CD4-positive, alpha-beta T cell treated with Interleukin-12 subunit alpha and Interleukin-12 subunit beta, for 1 hour (primary cell): Measurements from ENCODE around the gene MGAT5.

Source experiments
- DNase-seq: peaks from one replicate; pipeline ENCODE4 v3.0.0-alpha.2; 2020

The MGAT5 gene

DNA sequence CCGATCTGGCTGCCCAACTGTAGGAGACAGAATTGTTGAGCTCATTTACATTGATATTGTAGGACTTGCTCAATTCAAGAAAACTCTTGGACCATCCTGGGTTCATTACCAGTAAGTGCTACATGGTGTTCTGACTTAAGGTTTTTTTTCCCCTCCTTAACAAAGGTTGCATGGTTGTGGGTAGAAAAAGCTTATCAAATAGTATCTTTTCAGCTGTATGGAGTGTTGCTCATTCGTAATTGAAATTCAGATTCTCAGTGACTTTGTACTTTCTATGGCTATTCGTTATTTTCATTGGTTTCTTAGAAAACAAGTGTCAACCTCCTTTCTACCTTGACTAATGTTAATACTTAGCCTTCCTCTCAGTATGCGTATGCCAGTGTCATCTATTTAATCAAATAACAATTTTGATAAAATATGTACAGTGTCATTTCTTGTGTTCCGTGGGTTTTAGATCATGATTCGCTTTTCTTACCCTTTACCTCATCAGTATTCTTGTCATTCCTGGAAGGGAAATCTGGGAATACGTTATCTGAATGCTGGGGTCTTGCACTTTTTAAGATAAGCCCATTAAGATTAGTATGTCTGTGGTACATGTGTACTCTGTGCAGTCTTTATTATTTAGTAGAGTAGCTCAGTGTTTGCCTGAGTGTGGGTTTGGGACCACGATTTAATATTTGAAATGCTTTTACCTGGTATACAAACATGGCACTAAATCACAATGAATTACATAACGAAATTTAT lies 91.3 kb downstream of the MGAT5 start:
- no peak for DNase-seq

DNA sequence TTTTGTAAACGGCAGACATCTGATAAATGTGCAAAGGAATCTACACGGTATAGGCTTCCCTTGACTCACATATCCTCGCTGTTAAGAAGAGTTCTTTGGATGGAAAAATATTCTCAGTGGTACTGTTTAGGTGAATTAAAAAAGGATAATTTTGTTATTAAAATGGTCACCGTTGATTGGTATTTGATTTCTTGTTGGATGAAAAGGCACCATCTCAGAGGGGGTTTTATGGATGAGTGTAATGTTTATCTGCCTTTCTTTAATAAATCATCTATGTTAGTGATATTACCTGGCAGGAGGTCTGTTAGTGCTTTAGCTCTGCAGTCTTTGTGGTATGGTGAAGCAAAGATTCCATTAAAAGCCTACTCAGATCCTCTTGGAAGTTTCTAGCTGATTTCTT lies 92.3 kb downstream of the MGAT5 start:
- no peak for DNase-seq

DNA sequence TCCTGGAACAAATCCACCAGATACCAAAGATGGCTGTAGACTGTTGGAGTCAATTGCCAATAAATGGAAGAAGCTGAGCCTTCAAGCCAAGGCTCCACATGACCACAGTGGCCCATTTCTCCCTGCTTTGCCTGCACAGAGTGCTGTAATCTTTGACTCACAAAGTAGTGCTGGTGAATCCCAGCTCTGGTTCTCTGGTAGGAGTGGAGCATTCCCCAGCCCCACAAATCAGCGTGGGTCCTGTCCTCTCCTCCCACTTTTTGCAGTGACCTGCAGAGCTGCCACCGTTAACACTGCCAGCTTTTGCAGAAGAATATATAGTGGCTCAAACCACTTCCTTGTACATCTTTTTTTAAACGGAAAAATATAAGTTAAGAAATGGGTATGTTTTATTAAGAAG lies 93.9 kb downstream of the MGAT5 start:
- no peak for DNase-seq

DNA sequence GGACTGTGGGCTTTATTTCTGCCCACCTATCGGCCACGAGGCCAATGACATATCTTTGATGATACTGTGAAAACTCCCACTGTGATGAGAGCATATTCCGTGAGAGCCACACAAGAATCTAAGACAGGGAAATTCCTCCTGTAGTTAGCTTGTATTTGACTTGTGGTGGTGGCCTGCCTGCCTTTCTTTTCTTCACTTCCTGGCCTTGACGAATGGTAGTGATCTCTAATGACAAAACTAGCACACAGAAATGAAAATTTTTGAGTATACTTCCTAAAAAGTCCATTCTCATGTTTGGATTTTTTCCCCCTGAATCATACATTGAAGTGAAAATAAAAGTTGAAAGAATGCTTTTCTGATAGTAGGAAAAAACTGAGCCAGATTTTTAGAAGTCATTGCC lies 94.4 kb downstream of the MGAT5 start:
- DNase-seq = peak; percentile 9

DNA sequence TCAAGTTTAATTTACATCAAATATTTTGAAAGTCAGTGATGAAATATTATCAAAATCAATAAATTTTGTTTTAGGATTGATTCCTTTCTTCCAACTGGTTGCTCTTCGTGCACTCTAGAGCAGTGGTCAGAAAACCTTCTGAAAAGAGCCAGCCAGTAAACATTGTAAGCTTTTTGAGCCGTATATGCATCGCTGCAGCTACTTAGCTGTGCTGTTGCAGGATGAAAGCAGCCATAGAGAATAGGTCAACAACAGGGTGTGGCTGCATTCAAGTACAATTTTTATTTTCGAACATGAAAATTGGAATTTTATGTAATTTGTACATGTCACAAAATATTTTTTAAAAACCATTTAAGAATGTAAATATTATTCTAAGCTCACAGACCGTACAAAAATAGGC lies 94.9 kb downstream of the MGAT5 start:
- no peak for DNase-seq

DNA sequence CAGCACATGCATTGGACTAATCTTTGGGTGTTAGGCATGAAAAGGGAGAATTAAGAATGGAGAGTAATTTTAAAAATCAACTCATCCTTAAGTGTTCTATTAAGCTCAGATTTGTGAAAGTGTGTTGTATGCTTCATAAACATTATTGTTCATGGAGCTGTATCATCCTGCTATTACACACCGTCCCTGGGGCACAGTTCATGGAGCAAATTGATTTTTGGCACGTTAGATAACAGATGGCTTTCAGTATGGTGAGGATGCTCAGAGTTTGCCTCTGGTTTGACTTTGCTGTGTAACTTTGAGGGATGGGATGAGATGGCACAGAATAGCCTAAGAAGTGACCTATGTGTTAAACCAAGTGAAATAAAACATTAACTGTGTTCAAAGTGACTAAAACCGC lies 97.1 kb downstream of the MGAT5 start:
- no peak for DNase-seq

DNA sequence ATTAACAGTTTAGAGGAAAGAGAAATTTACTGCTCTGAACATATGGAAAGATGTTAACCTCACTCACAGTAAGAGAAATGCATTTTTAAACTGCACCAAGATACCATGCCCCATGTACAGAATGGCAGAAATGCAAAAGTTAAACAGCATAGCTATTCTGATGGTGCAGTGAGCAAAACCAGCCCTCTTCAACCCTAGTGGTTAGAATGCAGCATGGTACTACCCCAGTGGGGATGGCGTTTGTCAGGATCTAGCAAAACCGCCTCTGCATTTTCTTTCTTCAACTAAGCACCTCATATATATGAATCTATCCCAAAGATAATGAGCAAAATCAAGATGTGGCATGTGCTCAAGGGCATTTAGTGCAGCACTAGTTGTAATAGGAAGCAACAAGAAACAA lies 98.0 kb downstream of the MGAT5 start:
- DNase-seq = no peak

DNA sequence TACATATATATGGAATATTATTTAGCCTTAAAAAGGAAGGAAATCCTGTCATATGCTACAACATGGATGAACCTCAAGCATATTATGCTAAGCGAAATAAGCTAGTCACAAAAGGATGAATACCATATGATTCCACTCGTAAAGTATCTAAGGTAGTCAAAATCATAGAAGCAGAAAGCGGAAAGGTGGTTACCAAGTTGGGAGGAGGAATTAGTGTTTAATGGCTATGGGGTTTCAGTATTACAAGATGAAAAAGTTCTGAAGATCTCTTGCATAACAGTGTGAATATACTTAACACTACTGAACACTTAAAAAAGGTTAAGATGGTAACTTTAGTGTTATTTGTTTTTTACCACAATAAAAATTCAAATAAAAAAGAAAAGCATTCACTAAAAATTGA lies 99.0 kb downstream of the MGAT5 start:
- no peak for DNase-seq

DNA sequence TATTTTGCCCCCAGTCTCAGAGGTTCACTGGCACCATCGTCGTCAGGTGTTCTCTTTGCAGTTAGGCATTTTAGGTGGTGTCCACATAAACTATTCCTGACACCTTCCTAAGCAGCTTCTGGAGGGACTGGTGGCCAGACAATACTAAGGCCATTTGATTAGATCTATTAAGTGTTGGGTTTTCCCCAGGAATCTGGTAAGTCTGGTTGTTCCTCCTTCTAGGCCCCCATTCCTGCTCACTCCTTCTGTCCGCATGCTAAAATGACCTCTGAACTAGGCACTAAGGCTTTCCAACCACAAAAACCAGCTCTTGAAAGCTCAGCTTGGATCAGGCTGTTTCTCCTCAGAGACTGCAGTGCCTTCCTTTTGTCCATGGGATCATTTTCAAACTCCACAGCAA lies 100.7 kb downstream of the MGAT5 start:
- DNase-seq = no peak

DNA sequence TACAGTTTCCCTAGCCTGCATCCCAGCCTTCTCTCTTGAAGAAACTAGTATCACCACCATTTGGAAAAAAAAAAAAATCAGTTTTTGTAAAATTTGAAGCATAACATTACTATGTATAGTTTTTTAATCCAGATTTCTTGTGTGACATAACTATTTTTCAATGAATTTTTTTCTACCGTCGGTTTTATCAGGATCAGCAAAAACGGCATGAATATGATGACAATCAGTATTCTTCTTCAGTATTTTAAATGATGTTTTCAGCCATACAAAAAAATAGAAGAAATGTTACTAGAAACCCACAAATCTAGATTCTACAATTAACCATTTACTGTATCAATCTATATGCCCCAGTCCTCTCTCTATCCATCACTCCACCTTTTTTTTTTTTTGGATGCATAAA lies 103.9 kb downstream of the MGAT5 start:
- DNase-seq = no peak

DNA sequence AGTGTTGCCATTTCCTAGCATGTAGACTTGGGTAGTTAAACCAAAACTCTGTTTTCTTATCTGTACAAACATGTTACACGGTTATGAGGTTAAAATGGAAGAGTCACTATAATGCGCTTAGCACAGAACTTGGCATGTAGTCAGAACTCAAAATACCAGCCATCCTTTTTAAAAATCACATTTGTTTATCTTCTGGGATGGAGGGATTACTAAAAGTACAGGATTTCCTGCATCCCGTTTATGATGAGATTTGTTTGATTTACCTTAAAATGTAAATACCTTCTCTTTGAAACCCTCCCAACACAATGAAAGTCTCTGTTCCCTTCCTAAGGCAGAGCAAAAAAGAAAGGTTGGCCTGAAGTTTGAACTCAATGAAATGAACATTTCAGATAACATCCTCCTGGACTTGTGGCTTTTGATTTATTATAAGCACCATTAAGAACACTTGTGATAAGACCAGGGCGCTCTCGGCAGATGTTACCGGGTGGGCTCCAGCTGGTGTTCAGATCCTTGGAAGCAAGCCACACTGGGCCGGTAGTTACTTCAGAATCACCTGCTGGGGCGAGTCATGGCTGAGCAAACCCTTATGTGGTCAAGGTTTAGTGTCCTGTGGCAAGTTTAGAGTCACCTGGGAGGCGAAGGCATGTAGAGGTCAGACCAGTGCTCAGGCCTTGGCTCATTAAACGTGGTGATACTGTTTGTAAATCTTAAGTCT lies 105.7 kb downstream of the MGAT5 start:
- no peak for DNase-seq

DNA sequence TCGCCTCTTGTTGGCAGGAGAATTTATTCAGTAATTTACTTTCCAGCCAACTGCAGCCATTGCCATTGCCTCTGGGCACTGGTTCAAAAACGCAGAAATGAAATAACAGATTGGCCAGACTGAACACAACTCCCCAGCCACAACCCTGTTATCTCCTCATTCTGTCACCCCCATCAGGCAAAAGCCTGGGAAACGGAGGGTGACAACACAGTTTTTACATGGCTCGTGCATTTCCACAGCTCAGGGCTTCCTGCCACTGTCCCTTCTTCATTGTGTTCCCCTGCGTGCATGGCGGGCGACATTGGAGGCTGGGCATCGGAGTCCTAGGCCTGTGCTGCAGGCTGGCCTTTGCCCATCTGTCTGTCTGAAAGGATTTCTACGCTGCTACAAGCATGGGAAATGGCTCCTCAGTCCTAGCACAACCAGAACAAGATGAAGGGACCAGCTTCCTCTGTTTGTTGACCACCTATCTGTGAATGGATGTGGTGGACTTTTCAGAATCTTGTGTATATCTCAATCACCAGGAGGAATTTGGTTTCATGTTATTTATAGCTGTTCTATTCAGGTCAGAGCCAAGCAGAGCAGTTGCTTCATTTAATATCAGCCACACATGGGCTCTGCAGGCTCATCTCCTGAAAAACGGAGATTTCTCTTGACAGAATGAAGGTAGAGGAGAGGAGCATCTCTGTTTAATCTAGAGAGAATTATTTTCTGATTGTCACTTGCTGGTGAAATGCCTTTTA lies 107.0 kb downstream of the MGAT5 start:
- DNase-seq = no peak

DNA sequence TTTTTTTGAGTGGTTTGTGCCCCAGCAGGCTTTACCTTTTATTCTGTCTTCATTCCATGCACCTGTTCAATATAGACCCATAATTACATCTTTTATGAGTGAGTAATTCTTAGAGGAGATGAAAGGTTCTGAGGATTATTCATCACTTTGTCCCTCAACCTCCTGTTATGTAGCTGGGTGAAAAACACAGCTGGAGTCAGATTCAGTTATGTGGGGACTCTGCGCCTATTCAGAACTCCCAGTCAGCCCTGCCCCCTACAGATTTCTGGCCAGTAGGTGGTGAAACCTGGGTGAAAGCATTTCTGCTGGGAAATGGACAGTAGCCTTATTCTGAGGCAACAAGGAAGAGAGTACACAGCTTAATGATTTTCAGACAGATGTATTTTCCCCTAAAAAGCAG lies 107.8 kb downstream of the MGAT5 start:
- no peak for DNase-seq

DNA sequence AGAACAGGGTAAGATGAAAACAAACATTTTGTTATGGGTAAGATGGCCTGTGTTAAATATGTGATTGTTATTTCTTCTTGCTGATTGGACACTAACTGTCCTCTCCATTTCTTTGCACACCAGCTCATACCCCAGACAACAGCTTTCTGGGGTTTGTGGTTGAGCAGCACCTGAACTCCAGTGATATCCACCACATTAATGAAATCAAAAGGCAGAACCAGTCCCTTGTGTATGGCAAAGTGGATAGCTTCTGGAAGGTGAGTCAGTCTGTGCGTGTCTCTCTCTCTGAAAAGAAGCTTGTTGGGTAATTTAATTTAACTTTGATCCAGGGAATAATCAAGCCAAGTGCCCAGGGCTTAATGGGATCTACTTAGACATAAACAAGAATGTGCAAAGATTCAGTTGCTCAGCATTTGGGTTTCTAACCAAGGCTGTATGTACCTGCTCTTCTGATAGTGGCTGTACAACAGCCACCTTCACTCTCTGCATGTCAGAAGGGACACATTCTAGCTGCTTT lies 108.3 kb downstream of the MGAT5 start:
- no peak for DNase-seq

DNA sequence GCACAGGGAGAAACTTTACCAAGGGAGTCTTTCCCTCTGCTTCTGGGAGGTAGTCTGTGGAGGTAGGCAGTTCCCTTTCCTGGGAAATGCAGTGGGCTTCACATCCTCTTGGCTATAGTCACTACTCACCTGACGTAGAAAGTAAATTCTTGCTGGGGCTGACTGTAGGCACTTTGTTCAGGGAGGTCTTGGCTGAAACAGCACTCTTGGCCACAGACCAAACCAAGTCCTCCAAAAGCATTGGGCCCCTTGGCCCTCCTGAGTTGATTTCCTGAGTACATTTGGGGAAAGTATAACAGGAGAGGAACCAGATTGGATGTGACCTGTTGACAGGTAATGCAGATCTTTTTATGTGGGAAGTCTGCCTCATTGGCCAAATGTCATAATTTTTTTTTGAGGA lies 108.9 kb downstream of the MGAT5 start:
- no peak for DNase-seq

DNA sequence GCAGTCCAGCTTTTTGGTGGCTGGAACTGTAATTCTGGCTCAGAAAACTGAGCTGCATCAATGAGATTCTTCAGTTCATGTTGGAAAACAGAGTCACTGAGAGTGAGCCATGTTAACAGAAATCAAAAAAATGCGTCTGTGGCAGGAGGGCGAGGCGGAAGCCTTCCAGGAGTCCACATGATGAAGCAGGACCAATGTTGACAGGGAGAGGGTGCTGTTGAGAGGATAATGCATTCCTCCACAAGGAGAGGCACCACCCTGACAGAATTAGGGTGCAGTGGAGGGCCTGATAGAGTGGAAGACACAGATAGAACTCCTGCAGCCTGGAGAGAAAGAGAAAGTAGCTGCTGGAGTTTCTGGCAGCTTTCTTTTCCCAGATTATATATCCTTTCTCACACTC lies 111.5 kb downstream of the MGAT5 start:
- DNase-seq = no peak

DNA sequence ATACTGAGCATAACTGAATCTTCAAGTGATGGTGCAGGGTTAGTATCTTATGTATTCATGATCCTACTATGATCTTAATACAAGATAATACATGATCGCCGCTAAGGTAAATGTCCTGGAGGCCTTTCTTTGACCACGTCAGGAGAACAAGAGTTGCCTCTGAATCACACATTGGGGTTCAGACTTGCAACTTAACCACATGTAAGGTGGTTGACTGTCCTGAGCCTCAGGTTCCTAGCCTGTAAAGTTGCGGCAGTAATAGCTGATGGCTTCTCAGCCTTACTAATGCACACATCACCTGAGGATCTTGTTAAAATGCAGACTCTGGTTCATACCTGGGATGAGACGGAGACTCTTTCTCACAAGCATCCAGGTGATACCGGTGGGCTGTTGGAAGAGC lies 112.5 kb downstream of the MGAT5 start:
- no peak for DNase-seq

DNA sequence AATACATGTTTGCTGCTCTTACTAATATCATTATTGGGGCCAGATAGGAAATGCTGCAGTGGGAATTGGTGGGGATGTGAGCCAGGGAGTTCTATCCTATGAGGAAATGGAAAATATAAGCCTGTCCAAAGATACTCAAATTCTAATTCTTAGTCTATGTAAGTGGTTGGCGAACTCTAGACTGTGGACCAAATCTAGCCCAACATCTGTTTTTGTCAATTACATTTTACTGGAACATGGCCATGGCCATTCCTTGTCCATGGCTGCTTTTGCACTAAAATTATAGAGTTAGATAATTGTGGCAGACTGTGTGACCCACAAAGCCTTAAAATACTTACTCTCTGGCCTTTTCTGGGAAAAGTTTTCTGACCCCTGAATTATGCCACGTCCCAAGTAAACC lies 113.3 kb downstream of the MGAT5 start:
- DNase-seq = no peak

DNA sequence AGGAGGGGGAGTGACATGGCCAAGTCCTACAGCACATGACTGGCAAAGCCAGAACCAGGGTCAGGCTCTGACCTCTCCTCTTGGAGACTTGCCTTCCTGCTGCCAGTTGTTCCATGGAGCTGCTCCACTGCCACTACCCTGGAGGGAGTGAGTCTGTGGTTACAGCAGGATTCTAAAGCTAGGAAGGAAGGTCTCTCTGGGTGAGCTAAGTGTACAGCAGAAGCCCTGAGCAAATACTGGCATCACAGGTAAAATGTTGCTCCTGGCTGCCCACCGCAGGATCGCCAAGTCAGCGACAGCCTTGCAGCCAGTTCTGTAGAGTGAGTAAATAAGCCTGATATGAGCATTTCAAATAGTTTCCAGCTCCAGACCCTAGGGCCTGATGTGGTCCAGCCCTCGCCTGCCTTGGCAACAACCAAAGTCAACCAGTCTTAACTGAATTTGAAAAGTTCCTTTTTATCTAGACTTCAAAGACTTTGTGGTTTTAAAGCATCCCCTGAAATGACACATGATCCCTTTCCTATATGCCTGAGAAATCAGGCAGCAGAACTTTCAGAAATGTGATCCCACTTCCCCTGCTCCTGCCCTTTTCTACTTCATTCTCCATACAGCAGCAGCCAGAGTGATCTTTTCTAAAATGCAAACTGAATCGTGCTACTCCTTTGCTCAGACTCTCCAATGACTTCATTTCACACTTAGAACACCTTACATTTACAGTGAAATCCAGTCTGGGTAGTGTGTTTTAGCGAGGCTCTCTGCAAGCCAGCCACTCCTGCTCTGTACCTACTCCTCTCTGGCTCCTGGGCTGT lies 114.3 kb downstream of the MGAT5 start:
- DNase-seq = no peak

DNA sequence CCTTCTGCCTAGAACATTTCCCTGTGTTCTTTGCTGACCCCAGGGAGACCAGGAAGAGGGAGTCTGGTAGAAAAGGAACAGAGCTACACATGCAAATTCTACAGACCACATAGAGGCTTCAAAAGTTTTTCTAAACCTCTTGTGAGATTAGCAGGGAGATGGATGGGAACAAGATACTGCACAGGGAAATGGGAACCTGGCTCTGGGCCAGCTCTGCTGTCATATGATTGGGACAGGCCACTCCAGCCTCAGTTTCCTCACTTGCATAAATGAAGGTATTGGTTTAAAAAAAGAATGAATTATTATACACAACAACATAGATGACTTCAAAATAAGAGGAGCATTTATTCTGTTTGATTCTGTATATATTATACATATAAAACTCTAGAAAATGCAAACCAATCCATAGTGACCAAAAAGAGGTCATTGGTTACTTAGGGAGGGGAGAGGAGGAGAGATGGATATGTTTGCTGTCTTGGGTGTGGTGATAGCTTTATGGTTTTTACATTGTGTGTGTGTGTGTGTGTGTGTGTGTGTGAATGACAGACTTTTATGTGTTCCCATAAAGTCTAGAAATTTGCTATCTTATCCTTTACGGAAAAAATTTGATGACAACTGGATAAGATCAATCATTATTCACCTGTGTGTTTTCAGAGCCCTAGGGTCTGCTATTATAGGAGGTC lies 115.5 kb downstream of the MGAT5 start:
- no peak for DNase-seq

DNA sequence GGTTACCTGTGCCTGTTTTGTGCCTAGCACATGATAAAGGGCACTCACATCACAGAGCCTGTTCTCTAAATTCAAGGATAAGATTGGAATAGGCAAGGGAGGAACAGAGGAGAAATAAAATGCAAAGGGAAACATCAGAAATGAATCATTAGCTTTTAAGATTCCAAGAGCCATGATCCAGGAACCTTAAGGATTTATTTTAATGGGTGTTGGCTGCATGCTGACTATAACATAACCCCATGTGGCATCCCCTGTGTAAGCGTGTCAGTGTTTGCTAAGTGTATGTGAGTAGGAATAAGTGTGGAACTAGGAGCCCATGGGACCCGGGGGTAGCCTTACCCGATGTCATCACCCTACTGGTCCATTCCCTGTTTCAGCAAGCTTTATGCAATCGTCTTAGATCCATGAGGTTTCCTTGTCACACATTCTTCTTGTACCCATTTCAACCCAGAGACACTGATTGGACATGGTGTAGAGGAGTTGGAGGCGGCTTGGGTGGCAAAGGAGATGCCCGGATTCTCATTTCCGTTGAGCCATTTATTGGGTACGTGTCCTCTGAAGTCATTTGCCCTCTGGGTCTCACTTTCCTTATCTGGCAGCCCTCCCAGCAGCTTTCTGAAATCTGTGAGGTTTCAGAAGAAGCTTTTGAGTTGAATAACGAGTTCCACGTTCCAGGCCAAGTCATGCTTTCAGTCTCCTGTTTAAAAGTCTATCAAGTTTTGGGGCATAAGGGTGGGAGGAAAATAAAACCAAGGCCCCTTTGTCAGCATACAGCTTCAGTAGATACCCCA lies 117.0 kb downstream of the MGAT5 start:
- DNase-seq = no peak

DNA sequence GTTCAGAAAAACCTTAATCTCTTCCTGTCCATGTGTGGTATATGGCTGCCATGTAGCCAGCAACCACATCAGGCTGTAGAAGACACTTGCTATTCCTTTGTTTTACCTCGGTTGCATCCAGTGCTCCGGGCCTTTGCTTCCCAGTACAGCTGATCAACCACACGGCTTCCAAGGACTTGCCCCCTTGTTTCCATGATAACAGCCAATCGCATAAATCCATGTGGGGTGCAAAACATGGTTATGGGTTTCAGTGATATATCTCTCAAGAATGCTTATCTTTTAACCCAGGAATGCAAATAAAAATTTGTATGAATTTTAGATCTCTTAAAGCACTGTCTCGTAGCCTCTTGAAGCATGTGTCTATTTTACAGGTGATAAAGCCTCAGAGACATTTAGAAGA lies 118.3 kb downstream of the MGAT5 start:
- no peak for DNase-seq
